ENCODE results near the gene PGD. TPM values are rescaled to one million over a fixed set of nuclear protein-coding genes. Genes with fewer than 3 reads are reported as not detected.

PGD gene
- polyA plus RNA-seq, 1 donor from 2014 or later, result 108 TPM

GRCh38 chr1:10401281-10401680, 2.4 kb downstream of the PGD start:
- no peaks in the 10 kb centered on the region for H3K9me3 ChIP-seq (ENCODE audit: low read length)
- no peak overlapping the region for H3K9ac ChIP-seq (ENCODE audit: low read length)
- no peak overlapping the region for H3K27ac ChIP-seq (ENCODE audit: low read length)
- no peak overlapping the region for H3K4me2 ChIP-seq (ENCODE audit: low read length)
- H3K79me2 ChIP-seq (replicated peaks; ENCODE audit: insufficient read depth, low read length), result peaks cover 28% of the 10 kb centered on the region
- no peaks in the 10 kb centered on the region for H3K36me3 ChIP-seq (ENCODE audit: insufficient read depth, low read length)
- no peaks in the 10 kb centered on the region for H3K27me3 ChIP-seq (ENCODE audit: insufficient read depth, low read depth, low read length)
- H2AFZ ChIP-seq (ENCODE audit: low read depth, low read length), result no peak overlapping the region
- no peak for TF ChIP-seq EZH2 (IDR thresholded peaks at IDR 0.05; ENCODE audit: borderline replicate concordance, insufficient read depth, low read length, poor library complexity, severe bottlenecking)
- no peak for TF ChIP-seq TAF1 (IDR thresholded peaks at IDR 0.05; ENCODE audit: low read depth)
- TF ChIP-seq POLR2AphosphoS5 (IDR thresholded peaks at IDR 0.05), result no peak
- TF ChIP-seq EP300 (conservative IDR thresholded peaks at IDR 0.05; ENCODE audit: poor library complexity, severe bottlenecking), result no peak
- H3K9me2 ChIP-seq (ENCODE audit: insufficient read depth, low read length), result no peaks in the 10 kb centered on the region
- H3F3A ChIP-seq (ENCODE audit: insufficient read depth, low read length, poor library complexity, severe bottlenecking), result no peaks in the 10 kb centered on the region
- H4K20me1 ChIP-seq (ENCODE audit: insufficient read depth), result no peaks in the 10 kb centered on the region
- H3K4me3 ChIP-seq (ENCODE audit: low read length), result peak overlapping the region; percentile 99

DNA sequence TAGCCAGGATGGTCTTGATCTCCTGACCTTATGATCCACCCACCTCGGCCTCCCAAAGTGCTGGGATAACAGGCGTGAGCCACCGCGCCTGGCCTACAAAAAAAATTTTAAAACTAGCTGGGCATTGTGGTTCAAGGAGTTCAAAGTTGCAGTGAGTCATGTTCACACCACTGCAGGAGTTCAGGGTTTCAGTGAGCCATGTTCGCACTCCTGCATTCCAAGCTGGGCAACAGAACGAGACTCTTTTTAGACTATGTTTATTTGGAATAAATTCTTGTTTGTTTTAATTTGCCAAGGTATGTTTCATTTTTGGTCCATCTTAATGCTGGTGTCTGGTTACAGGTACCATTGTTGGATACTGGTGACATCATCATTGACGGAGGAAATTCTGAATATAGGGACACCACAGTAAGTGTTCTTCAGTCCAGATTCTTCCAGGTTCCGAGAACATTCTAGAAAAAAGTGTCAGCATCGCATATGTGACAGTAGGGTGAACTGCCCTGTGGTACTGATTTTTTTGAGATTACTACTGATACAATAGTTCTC, 3.9 kb downstream of the PGD start:
- Histone ChIP-seq H3K79me2 (replicated peaks; ENCODE audit: insufficient read depth, low read length) (peaks cover 25% of the 10 kb centered on the region), H3K9me3 (ENCODE audit: low read length) (no peaks in the 10 kb centered on the region), H4K20me1 (ENCODE audit: insufficient read depth) (no peaks in the 10 kb centered on the region), H3K27ac (ENCODE audit: low read length) (no peak overlapping the region), H3F3A (ENCODE audit: insufficient read depth, low read length, poor library complexity, severe bottlenecking) (no peaks in the 10 kb centered on the region), H3K9me2 (ENCODE audit: insufficient read depth, low read length) (no peaks in the 10 kb centered on the region), H3K36me3 (ENCODE audit: insufficient read depth, low read length) (no peaks in the 10 kb centered on the region), H3K27me3 (ENCODE audit: insufficient read depth, low read depth, low read length) (no peaks in the 10 kb centered on the region), H2AFZ (ENCODE audit: low read depth, low read length) (no peak overlapping the region), H3K9ac (ENCODE audit: low read length) (no peak overlapping the region), H3K4me3 (ENCODE audit: low read length) (no peak overlapping the region), H3K4me2 (ENCODE audit: low read length) (no peak overlapping the region)
- TF ChIP-seq RAD21 (conservative IDR thresholded peaks at IDR 0.05), result no peak
- TF ChIP-seq, protein P1, sequence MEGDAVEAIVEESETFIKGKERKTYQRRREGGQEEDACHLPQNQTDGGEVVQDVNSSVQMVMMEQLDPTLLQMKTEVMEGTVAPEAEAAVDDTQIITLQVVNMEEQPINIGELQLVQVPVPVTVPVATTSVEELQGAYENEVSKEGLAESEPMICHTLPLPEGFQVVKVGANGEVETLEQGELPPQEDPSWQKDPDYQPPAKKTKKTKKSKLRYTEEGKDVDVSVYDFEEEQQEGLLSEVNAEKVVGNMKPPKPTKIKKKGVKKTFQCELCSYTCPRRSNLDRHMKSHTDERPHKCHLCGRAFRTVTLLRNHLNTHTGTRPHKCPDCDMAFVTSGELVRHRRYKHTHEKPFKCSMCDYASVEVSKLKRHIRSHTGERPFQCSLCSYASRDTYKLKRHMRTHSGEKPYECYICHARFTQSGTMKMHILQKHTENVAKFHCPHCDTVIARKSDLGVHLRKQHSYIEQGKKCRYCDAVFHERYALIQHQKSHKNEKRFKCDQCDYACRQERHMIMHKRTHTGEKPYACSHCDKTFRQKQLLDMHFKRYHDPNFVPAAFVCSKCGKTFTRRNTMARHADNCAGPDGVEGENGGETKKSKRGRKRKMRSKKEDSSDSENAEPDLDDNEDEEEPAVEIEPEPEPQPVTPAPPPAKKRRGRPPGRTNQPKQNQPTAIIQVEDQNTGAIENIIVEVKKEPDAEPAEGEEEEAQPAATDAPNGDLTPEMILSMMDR (IDR thresholded peaks at IDR 0.05; ENCODE audit: poor library complexity, severe bottlenecking), result no peak
- TF ChIP-seq SMC3 (conservative IDR thresholded peaks at IDR 0.05; ENCODE audit: poor library complexity), result no peak
- TF ChIP-seq EP300 (conservative IDR thresholded peaks at IDR 0.05; ENCODE audit: poor library complexity, severe bottlenecking), result no peak
- no peak for TF ChIP-seq TAF1 (IDR thresholded peaks at IDR 0.05; ENCODE audit: low read depth)
- TF ChIP-seq REST (IDR thresholded peaks at IDR 0.05; ENCODE audit: borderline replicate concordance), result no peak
- TF ChIP-seq POLR2AphosphoS5 (IDR thresholded peaks at IDR 0.05), result no peak
- TF ChIP-seq EZH2 (IDR thresholded peaks at IDR 0.05; ENCODE audit: borderline replicate concordance, insufficient read depth, low read length, poor library complexity, severe bottlenecking), result no peak

- Histone ChIP-seq H3K4me2 (ENCODE audit: low read length) (no peak overlapping the region), H3K9me3 (ENCODE audit: low read length) (no peaks in the 10 kb centered on the region), H4K20me1 (ENCODE audit: insufficient read depth) (no peaks in the 10 kb centered on the region), H3K4me3 (ENCODE audit: low read length) (no peak overlapping the region), H3K27me3 (ENCODE audit: insufficient read depth, low read depth, low read length) (no peaks in the 10 kb centered on the region), H2AFZ (ENCODE audit: low read depth, low read length) (no peak overlapping the region), H3K27ac (ENCODE audit: low read length) (no peak overlapping the region), H3F3A (ENCODE audit: insufficient read depth, low read length, poor library complexity, severe bottlenecking) (no peaks in the 10 kb centered on the region), H3K9me2 (ENCODE audit: insufficient read depth, low read length) (no peaks in the 10 kb centered on the region), H3K79me2 (replicated peaks; ENCODE audit: insufficient read depth, low read length) (peaks cover under 1% of the 10 kb centered on the region), H3K9ac (ENCODE audit: low read length) (no peak overlapping the region), H3K36me3 (ENCODE audit: insufficient read depth, low read length) (no peaks in the 10 kb centered on the region)
- TF ChIP-seq TAF1 (IDR thresholded peaks at IDR 0.05; ENCODE audit: low read depth) (no peak), EZH2 (IDR thresholded peaks at IDR 0.05; ENCODE audit: borderline replicate concordance, insufficient read depth, low read length, poor library complexity, severe bottlenecking) (no peak), SMC3 (conservative IDR thresholded peaks at IDR 0.05; ENCODE audit: poor library complexity) (no peak), RAD21 (conservative IDR thresholded peaks at IDR 0.05) (no peak), POLR2AphosphoS5 (IDR thresholded peaks at IDR 0.05) (no peak), REST (IDR thresholded peaks at IDR 0.05; ENCODE audit: borderline replicate concordance) (no peak), MXI1 (conservative IDR thresholded peaks at IDR 0.05; ENCODE audit: poor library complexity, severe bottlenecking) (no peak), EP300 (conservative IDR thresholded peaks at IDR 0.05; ENCODE audit: poor library complexity, severe bottlenecking) (no peak)
- TF ChIP-seq, protein P1 (IDR thresholded peaks at IDR 0.05; ENCODE audit: poor library complexity, severe bottlenecking), result no peak
Observed at GRCh38 chr1:10407201-10407600, 8.3 kb downstream of the PGD start.

Data from neural cell (in vitro differentiated cells).